ENCODE results near the gene MAN1B1.

Gene MAN1B1

GRCh38 chr9:137088121-137088520 is 1.3 kb downstream of the MAN1B1 start:
- no peak for FAIRE-seq

- no peak for FAIRE-seq
Observed at GRCh38 chr9:137089232-137089947, 2.6 kb downstream of the MAN1B1 start.

- FAIRE-seq: no peak
Observed at GRCh38 chr9:137095664-137096517, 9.1 kb downstream of the MAN1B1 start.

- no peak for FAIRE-seq
Observed at GRCh38 chr9:137096785-137097546, 10.2 kb downstream of the MAN1B1 start.

GRCh38 chr9:137097761-137098462 is 11.1 kb downstream of the MAN1B1 start:
- no peak for FAIRE-seq

- no peak for FAIRE-seq
Observed at GRCh38 chr9:137099231-137099630, 12.4 kb downstream of the MAN1B1 start.

- FAIRE-seq: no peak
Observed at GRCh38 chr9:137103206-137103999, 16.6 kb downstream of the MAN1B1 start.

- no peak for FAIRE-seq
Observed at GRCh38 chr9:137105814-137106661, 19.3 kb downstream of the MAN1B1 start.

GRCh38 chr9:137106662-137107250 is 20.0 kb downstream of the MAN1B1 start:
- no peak for FAIRE-seq

GRCh38 chr9:137107312-137107921 is 20.6 kb downstream of the MAN1B1 start:
- no peak for FAIRE-seq

- FAIRE-seq: no peak
Observed at GRCh38 chr9:137107982-137108381, 21.2 kb downstream of the MAN1B1 start.

- FAIRE-seq: no peak
Observed at GRCh38 chr9:137108608-137109249, 21.9 kb downstream of the MAN1B1 start.

GRCh38 chr9:137109250-137110146 is 22.7 kb downstream of the MAN1B1 start:
- FAIRE-seq: no peak

- FAIRE-seq: no peak
Observed at GRCh38 chr9:137110147-137110910, 23.5 kb downstream of the MAN1B1 start.

GRCh38 chr9:137110911-137111787 is 24.4 kb downstream of the MAN1B1 start:
- no peak for FAIRE-seq

GRCh38 chr9:137111788-137112563 is 25.2 kb downstream of the MAN1B1 start:
- no peak for FAIRE-seq

Data from G401.6 (cell line).